A549 treated with AZD2906 at 1 μM for 4 hours (cell line): ENCODE data around the gene CAMK2G. TPM values are rescaled to one million over a fixed set of nuclear protein-coding genes. Genes with fewer than 3 reads are reported as not detected.

Source experiments
- total RNA-seq: library from RNA; stranded (reverse); fragments of 200-300 nt; extraction: Qiagen RNA extraction; gene quantifications from 5 replicates; pipeline ENCODE4 v1.2.3, GENCODE V29; 2022

CAMK2G gene
- total RNA-seq: 16.6 to 20.5 TPM (median 18.5 TPM) in 5 replicates

GRCh38 chr10:73874267-73875138, at the start of gene CAMK2G:
CAMK2G (minus strand) TSS chr10:73874555; CDS start chr10:73874461, 94 bp downstream.

GRCh38 chr10:73910764-73911552, 36.6 kb upstream of the CAMK2G start, which contains the start of gene PLAU:
PLAU (plus strand) TSS chr10:73911132; CDS start chr10:73911556, 424 bp downstream.

GRCh38 chr10:73785211-73785720, 89.1 kb downstream of the CAMK2G start, which contains the start of gene ZSWIM8:
ZSWIM8 (plus strand) TSS chr10:73785606; CDS start chr10:73785879, 273 bp downstream.

GRCh38 chr10:73781879-73782748, 92.2 kb downstream of the CAMK2G start, which contains the start of gene CHCHD1:
CHCHD1 (plus strand) TSS chr10:73782048; CDS start chr10:73782076, 28 bp downstream.

Other genes starting within 250 kb of the CAMK2G start
- 0.06 TPM in 1 of 5 replicates, not detected in the others for gene MYOZ1, start 233.1 kb downstream of the CAMK2G start, total RNA-seq
- 0.01 to 0.03 TPM (median 0.02 TPM) in 4 of 5 replicates, not detected in the other for gene SYNPO2L, start 218.5 kb downstream of the CAMK2G start, total RNA-seq
- 1.6 to 2.4 TPM (median 2.3 TPM) in 5 replicates for gene AGAP5, start 176.4 kb downstream of the CAMK2G start, total RNA-seq
- gene SEC24C, start 130.2 kb downstream of the CAMK2G start, total RNA-seq: 50.8 to 58.8 TPM (median 56.2 TPM) in 5 replicates
- 59.1 to 72.4 TPM (median 64.6 TPM) in 5 replicates for gene CHCHD1, start 92.5 kb downstream of the CAMK2G start, total RNA-seq
- 29.4 to 42.7 TPM (median 40.2 TPM) in 5 replicates for gene ZSWIM8, start 88.9 kb downstream of the CAMK2G start, total RNA-seq
- 15.0 to 19.2 TPM (median 15.5 TPM) in 5 replicates for gene NDST2, start 63.0 kb downstream of the CAMK2G start, total RNA-seq
- 105 to 142 TPM (median 116 TPM) in 5 replicates for gene PLAU, start 36.6 kb upstream of the CAMK2G start, total RNA-seq
- gene VCL, start 123.6 kb upstream of the CAMK2G start, total RNA-seq: 190 to 251 TPM (median 238 TPM) in 5 replicates